ENCODE data around the gene SERPIND1.

GRCh38 chr22:20793748-20794649 lies 20.1 kb downstream of the SERPIND1 start:
- TF ChIP-seq CTCF (IDR thresholded peaks at IDR 0.05; ENCODE audit: low read depth, low read length, poor library complexity, severe bottlenecking) (no peak), EZH2phosphoT487 (IDR thresholded peaks at IDR 0.05; ENCODE audit: borderline replicate concordance, low read length) (no peak)

Measured in DOHH2 (cell line).